Suppressor macrophage treated with lipopolysaccharide for 4 hours (primary cell): ENCODE measurements around the gene PFN4.
"Not testable (repeated sequence)": the region's sequence is repeated elsewhere in the genome, so short reads cannot be mapped to it uniquely, and the experiment has no call there.

Source experiments
- DNase-seq: peaks from one replicate; pipeline ENCODE4 v3.0.0-alpha.2; 2020

The PFN4 gene

GRCh38 chr2:24123195-24123921 is at the start of gene PFN4, which contains the start of gene FAM228B:
TSS of gene PFN4 (minus strand) at chr2:24123334. CDS start at chr2:24122535, 799 bp downstream.
TSS of gene FAM228B (plus strand) at chr2:24123469. CDS start at chr2:24124362, 893 bp downstream.
- DNase-seq, result peak; percentile 91

GRCh38 chr2:24169023-24169422 is 45.9 kb upstream of the PFN4 start:
- no peak for DNase-seq

GRCh38 chr2:24164416-24164973 is 41.4 kb upstream of the PFN4 start:
- DNase-seq, result peak; percentile 77

- DNase-seq, result peak; percentile 16
Measured at GRCh38 chr2:24163601-24164000, 40.5 kb upstream of the PFN4 start.

GRCh38 chr2:24163186-24163585 is 40.1 kb upstream of the PFN4 start:
- no peak for DNase-seq

- DNase-seq, result no peak
Measured at GRCh38 chr2:24162494-24162893, 39.4 kb upstream of the PFN4 start.

GRCh38 chr2:24160761-24161160 is 37.6 kb upstream of the PFN4 start:
- DNase-seq, result no peak

- no peak for DNase-seq
Measured at GRCh38 chr2:24159708-24160107, 36.6 kb upstream of the PFN4 start.

GRCh38 chr2:24158131-24158530 is 35.0 kb upstream of the PFN4 start:
- DNase-seq, result no peak

GRCh38 chr2:24153478-24153877 is 30.3 kb upstream of the PFN4 start:
- no peak for DNase-seq

GRCh38 chr2:24152413-24153197 is 29.5 kb upstream of the PFN4 start:
- DNase-seq, result no peak

GRCh38 chr2:24147364-24147763 is 24.2 kb upstream of the PFN4 start:
- no peak for DNase-seq

GRCh38 chr2:24140305-24140704 is 17.2 kb upstream of the PFN4 start:
- not testable (repeated sequence) for DNase-seq

- DNase-seq, result no peak
Measured at GRCh38 chr2:24132543-24132942, 9.4 kb upstream of the PFN4 start.

- DNase-seq, result no peak
Measured at GRCh38 chr2:24125956-24126355, 2.8 kb upstream of the PFN4 start.

GRCh38 chr2:24123922-24124580 is 917 bp upstream of the PFN4 start:
- DNase-seq, result no peak

GRCh38 chr2:24122366-24123194 is 554 bp downstream of the PFN4 start:
- peak; percentile 6 for DNase-seq

GRCh38 chr2:24121469-24121868 is 1.7 kb downstream of the PFN4 start:
- DNase-seq, result no peak

GRCh38 chr2:24121066-24121465 is 2.1 kb downstream of the PFN4 start:
- DNase-seq, result no peak

GRCh38 chr2:24117902-24118301 is 5.2 kb downstream of the PFN4 start:
- DNase-seq, result no peak

- no peak for DNase-seq
Measured at GRCh38 chr2:24115057-24115456, 8.1 kb downstream of the PFN4 start.

- DNase-seq, result no peak
Measured at GRCh38 chr2:24111407-24111901, 11.7 kb downstream of the PFN4 start.
